K562 (cell line): ENCODE data around the gene CPNE6. TPM values are rescaled to one million over a fixed set of nuclear protein-coding genes. Genes with fewer than 3 reads are reported as not detected.

Source experiments
- ATAC-seq: fragments of 200-7000 bp; cut with Tn5 transposase; 3 replicates; pipeline ENCODE4 v1.9.1; 2020; ENCODE audit warnings: moderate library complexity
- BruUV-seq: library from RNA; stranded (reverse); fragments of 400-500 nt; replicated peaks from 2 replicates; lab custom pipeline; 2021; lab: Mats Ljungman, UMichigan
- CTCF ChIA-PET: fragments of 300-600 bp; formaldehyde crosslinking; extraction: SDS; loops from one replicate; lab custom pipeline; 2021; ENCODE audit warnings: low intra/inter-chr PET ratio; lab: Yijun Ruan, JAX
- POLR2A ChIA-PET: fragments of 300-600, 350-650 bp; sonication (Branson Sonifier 250); formaldehyde crosslinking; extraction: SDS; loops from one replicate; lab custom pipeline; 2021; ENCODE audit warnings: antibody characterized with exemption, inconsistent platforms; lab: Yijun Ruan, JAX
- DNase-seq, 4 experiments: peaks; one replicate each; pipeline versions ENCODE4 v3.0.0 to v3.0.0-alpha.2; 2011 to 2018; ENCODE audit warnings: low spot score in 3 of 4, mixed read lengths in 3 of 4; ENCODE audit errors: extremely low read depth in 1 of 4
- FAIRE-seq: peaks from 2 replicates; lab custom pipeline; 2011; peaks lifted over from hg19 to GRCh38; lab: Jason Lieb, UNC
- H2AFZ ChIP-seq: 2 replicates; pipeline ENCODE4 v1.6.0; 2011; ENCODE audit warnings: low read depth, low read length, control low read depth, inconsistent platforms
- H3K27ac ChIP-seq: fragments of 200-600 bp; 3 replicates; pipeline ENCODE4 v1.8.0; 2011; ENCODE audit warnings: low read depth, mild to moderate bottlenecking, control low read depth, inconsistent platforms, low read length, moderate library complexity, mixed read lengths; ENCODE audit errors: extremely low read depth
- H3K27me3 ChIP-seq, 2 experiments: fragments of 300-600 bp in 1 of 2; 2 replicates in 1 of 2; 3 replicates in 1 of 2; pipeline versions ENCODE4 v1.6.0 to v1.8.0; 2011; ENCODE audit warnings: inconsistent platforms in 2 of 2, low read length in 2 of 2, mild to moderate bottlenecking in 1 of 2, mixed read lengths in 1 of 2, moderate library complexity in 1 of 2; ENCODE audit not compliant: control insufficient read depth in 2 of 2, insufficient read depth in 2 of 2
- H3K36me3 ChIP-seq: fragments of 300-600 bp; 3 replicates; pipeline ENCODE4 v1.8.0; 2011; ENCODE audit warnings: mild to moderate bottlenecking, low read length, inconsistent platforms; ENCODE audit not compliant: control insufficient read depth, insufficient read depth
- H3K4me1 ChIP-seq, 2 experiments: fragments of 200-600 bp in 1 of 2; replicated peaks in 1 of 2; 2 replicates in 1 of 2; 3 replicates in 1 of 2; pipeline versions ENCODE4 v1.5.1 to v1.8.0; 2011; ENCODE audit warnings: inconsistent platforms in 2 of 2, low read length in 2 of 2, mild to moderate bottlenecking in 1 of 2, mixed read lengths in 1 of 2, moderate library complexity in 1 of 2; ENCODE audit not compliant: control insufficient read depth in 2 of 2, insufficient read depth in 2 of 2
- H3K4me2 ChIP-seq: 2 replicates; pipeline ENCODE4 v1.6.1; 2011; ENCODE audit warnings: low read length, control low read depth, inconsistent platforms, mixed read lengths; ENCODE audit not compliant: insufficient read depth
- H3K4me3 ChIP-seq: fragments of 200-600 bp; sonication (generic), shearing (Covaris generic); 2 replicates; pipeline ENCODE4 v1.5.1; 2016; ENCODE audit warnings: control low read depth, inconsistent platforms
- H3K79me2 ChIP-seq: fragments of 200-600 bp; 3 replicates; pipeline ENCODE4 v1.8.0; 2011; ENCODE audit warnings: low read length, inconsistent platforms; ENCODE audit not compliant: control insufficient read depth, insufficient read depth
- H3K9ac ChIP-seq, 2 experiments: 2 replicates each; pipeline versions ENCODE4 v1.6.0 to v1.6.1; 2011; ENCODE audit warnings: low read depth in 2 of 2, low read length in 2 of 2, control low read depth in 1 of 2, inconsistent platforms in 1 of 2, mild to moderate bottlenecking in 1 of 2, mixed read lengths in 1 of 2; ENCODE audit not compliant: insufficient read depth in 1 of 2
- H3K9me1 ChIP-seq: one replicate; pipeline ENCODE4 v1.6.0; 2011; ENCODE audit warnings: inconsistent platforms, mild to moderate bottlenecking, low read length, moderate library complexity; ENCODE audit not compliant: control insufficient read depth, insufficient read depth
- H3K9me3 ChIP-seq: replicated peaks from 2 replicates; pipeline ENCODE4 v1.5.1; 2011; ENCODE audit warnings: low read depth, low read length, inconsistent platforms; ENCODE audit not compliant: control insufficient read depth, insufficient read depth
- H4K20me1 ChIP-seq: replicated peaks from 2 replicates; pipeline ENCODE4 v1.6.1; 2011; ENCODE audit warnings: low read length, inconsistent platforms, mixed read lengths; ENCODE audit not compliant: control insufficient read depth, insufficient read depth
- ADNP ChIP-seq: fragments of 200-800 bp; sonication (Bioruptor generic); IDR thresholded peaks from 2 replicates; pipeline ENCODE4 v1.6.1; 2016; ENCODE audit warnings: missing genetic modification characterization, missing compliant biosample characterization
- FIP1L1 ChIP-seq: fragments of 200-400 bp; formaldehyde crosslinking; IDR thresholded peaks from 2 replicates; pipeline ENCODE4 v1.6.1; 2018; ENCODE audit warnings: mild to moderate bottlenecking, low read depth, low read length; ENCODE audit not compliant: poor library complexity, severe bottlenecking
- NR1H2 ChIP-seq: sonication (generic); formaldehyde crosslinking; IDR thresholded peaks from 2 replicates; pipeline ENCODE4 v1.4.0; 2020; ENCODE audit warnings: mild to moderate bottlenecking, missing genetic modification reagents
- SMC3 ChIP-seq: conservative IDR thresholded peaks from 2 replicates; pipeline ENCODE4 v1.6.1; 2011; ENCODE audit warnings: low read depth, low read length, improper control_type of control experiment; ENCODE audit not compliant: insufficient read depth
- STAT5A ChIP-seq: IDR thresholded peaks from 2 replicates; pipeline ENCODE4 v1.6.1; 2012; ENCODE audit warnings: low read length, inconsistent platforms, borderline replicate concordance
- ZNF217 ChIP-seq: sonication (generic); formaldehyde crosslinking; IDR thresholded peaks from 2 replicates; pipeline ENCODE4 v1.8.0; 2022; ENCODE audit warnings: mild to moderate bottlenecking, missing genetic modification reagents
- whole genome bisulfite sequencing: fragments of 100-300 bp; shearing (Covaris generic); methylation state at CpG from one replicate; pipeline ENCODE4 v1.1.6; 2016; ENCODE audit warnings: low coverage, mixed read lengths; ENCODE audit not compliant: insufficient coverage; ENCODE audit errors: missing lambda C conversion rate; 5-methylcytosine and 5-hydroxymethylcytosine counted together
- in situ Hi-C: fragments of 300-500 bp; cut with MboI; formaldehyde crosslinking; loops from 4 replicates; pipeline ENCODE4 v1.15.0; 2018; ENCODE audit warnings: inconsistent platforms, mixed read lengths
- intact Hi-C: fragments of 100-400 bp; cut with micrococcal nuclease; formaldehyde crosslinking; loops from 2 replicates; pipeline ENCODE4 v1.14.2; 2022
- polyA plus RNA-seq, 8 experiments: library from polyadenylated mRNA; depleted of rRNA in 4 of 8; stranded (reverse) in 5 of 8; unstranded in 3 of 8; fragments of >200 nt; fragmentation: Nextera tagmentation in 2 of 8; fragmentation: Illumina TruSeq in 1 of 8; extraction: Ambion mirVana in 2 of 8; extraction: Trizol in 1 of 8; gene quantifications; 2 replicates each; pipeline versions ENCODE4 v1.2.1 to v1.2.3, GENCODE V29; 2011 to 2014; ENCODE audit warnings: inconsistent platforms in 1 of 8, missing spikeins in 1 of 8
- total RNA-seq, 7 experiments: library from RNA; depleted of rRNA in 6 of 7; stranded (reverse); fragments of >200 nt in 6 of 7; fragmentation: Illumina TruSeq in 2 of 7; extraction: Trizol in 2 of 7; gene quantifications; 2 replicates each; pipeline versions ENCODE4 v1.2.1 to v1.2.3, GENCODE V29; 2011 to 2021; ENCODE audit warnings: low replicate concordance in 1 of 7
- TF ChIP-seq, protein P1 (sequence below): fragments of 450-650 bp; formaldehyde crosslinking; IDR thresholded peaks from 2 replicates; pipeline ENCODE4 v1.4.0; 2020; ENCODE audit warnings: mild to moderate bottlenecking, moderate library complexity
- TF ChIP-seq, protein P2 (sequence below): fragments of 250-450 bp; sonication (Bioruptor Pico); IDR thresholded peaks from 2 replicates; pipeline ENCODE4 v1.5.0; 2021

Gene CPNE6
- total and polyA plus RNA-seq, 9 of the 15 experiments (the other 6 are each of a cell fraction or from before 2014, with no cell fraction given): not detected

DNA sequence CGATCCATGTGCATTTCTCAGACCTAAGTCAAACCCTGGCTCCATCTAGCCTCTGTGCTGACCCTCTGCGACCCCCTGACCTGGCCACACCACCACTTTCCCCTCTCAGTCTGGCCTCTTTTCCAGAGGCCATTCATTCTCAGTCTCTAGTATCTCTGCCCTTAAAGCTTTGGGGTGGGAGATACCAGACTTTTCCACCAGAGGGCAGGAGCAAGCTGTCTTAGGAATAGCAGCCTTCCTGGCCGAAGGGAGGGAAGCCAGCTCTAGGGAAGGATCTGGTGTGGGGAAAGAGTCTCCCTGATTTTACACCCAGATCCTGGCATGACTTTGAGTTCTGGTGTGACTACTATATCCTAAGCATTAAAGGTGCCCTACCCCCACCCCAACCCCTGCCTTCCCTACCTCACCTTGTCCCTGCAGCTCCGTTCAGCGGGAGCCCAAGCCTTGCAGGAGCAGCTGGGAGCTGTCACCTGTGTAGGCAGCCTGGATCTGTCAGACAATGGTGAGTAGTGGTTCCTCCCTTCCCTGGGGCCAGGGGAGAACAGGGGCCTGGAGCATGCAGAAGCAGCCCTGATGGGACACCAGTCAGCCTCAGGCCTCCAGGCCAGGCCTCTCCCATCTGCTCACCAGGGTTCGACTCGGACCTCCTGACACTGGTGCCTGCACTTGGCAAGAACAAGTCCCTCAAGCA lies 13.0 kb upstream of the CPNE6 start (continued):
- TF ChIP-seq STAT5A: no peak
- peak; percentile 88 for TF ChIP-seq SMC3
- TF ChIP-seq, protein P1, sequence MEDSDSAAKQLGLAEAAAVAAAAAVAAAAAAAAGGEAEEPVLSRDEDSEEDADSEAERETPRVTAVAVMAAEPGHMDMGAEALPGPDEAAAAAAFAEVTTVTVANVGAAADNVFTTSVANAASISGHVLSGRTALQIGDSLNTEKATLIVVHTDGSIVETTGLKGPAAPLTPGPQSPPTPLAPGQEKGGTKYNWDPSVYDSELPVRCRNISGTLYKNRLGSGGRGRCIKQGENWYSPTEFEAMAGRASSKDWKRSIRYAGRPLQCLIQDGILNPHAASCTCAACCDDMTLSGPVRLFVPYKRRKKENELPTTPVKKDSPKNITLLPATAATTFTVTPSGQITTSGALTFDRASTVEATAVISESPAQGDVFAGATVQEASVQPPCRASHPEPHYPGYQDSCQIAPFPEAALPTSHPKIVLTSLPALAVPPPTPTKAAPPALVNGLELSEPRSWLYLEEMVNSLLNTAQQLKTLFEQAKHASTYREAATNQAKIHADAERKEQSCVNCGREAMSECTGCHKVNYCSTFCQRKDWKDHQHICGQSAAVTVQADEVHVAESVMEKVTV (CRISPR knock-in tag): peak; percentile 75

- H3K4me2 ChIP-seq: no peak overlapping the region
- DNase-seq (no peak), FAIRE-seq (no peak), ATAC-seq (0 out of 3 replicates have a peak, but pooled peaks have one; percentile 35)
- no peaks in the 10 kb centered on the region for H3K9me1 ChIP-seq
- H3K27ac ChIP-seq: no peak overlapping the region
- intact Hi-C loops (loop anchor here (1.0 kb wide), 3 partner anchors 31 to 238 kb away; no protein-coding TSS in a partner anchor), in situ Hi-C loops (loop anchor here (5.0 to 10.0 kb wide), 2 partner anchors 33 to 376 kb away; partner anchors contain the start of gene PCK2)
- no peak overlapping the region for H3K4me3 ChIP-seq
- ChIA-PET CTCF (interaction anchor here (1.1 to 1.6 kb wide), 4 partner anchors 31 to 50 kb away, joined by 3 to 10 read pairs (median 6); no protein-coding TSS in a partner anchor), POLR2A (interaction anchor here (1.0 to 3.6 kb wide), 2 partner anchors 11 to 49 kb away, joined by 5 to 12 read pairs; no protein-coding TSS in a partner anchor)
- H3K79me2 ChIP-seq: no peaks in the 10 kb centered on the region
- H2AFZ ChIP-seq: no peak overlapping the region
- no peaks in the 10 kb centered on the region for H3K9me3 ChIP-seq
- H3K27me3 ChIP-seq: peaks cover 0 to 17% of the 10 kb centered on the region in 2 experiments; a peak in 2 of 5 replicates
- WGBS: 38% methylated on average over 10 of the region's 10 CpGs
- H3K36me3 ChIP-seq: no peaks in the 10 kb centered on the region
- H3K4me1 ChIP-seq: peaks cover 0 to 6% of the 10 kb centered on the region in 2 experiments; a peak in 2 of 5 replicates
- TF ChIP-seq ADNP (tag): no peak
- TF ChIP-seq NR1H2 (CRISPR knock-in tag): no peak
- TF ChIP-seq, protein P2, sequence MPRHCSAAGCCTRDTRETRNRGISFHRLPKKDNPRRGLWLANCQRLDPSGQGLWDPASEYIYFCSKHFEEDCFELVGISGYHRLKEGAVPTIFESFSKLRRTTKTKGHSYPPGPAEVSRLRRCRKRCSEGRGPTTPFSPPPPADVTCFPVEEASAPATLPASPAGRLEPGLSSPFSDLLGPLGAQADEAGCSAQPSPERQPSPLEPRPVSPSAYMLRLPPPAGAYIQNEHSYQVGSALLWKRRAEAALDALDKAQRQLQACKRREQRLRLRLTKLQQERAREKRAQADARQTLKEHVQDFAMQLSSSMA: no peak
- TF ChIP-seq ZNF217: no peak
- TF ChIP-seq FIP1L1: no peak
- BruUV-seq: no TSS peak
- H3K9ac ChIP-seq: no peak overlapping the region
- no peaks in the 10 kb centered on the region; the same call in 1 of the 2 replicates for H4K20me1 ChIP-seq
Observed at GRCh38 chr14:24058951-24059475, 12.3 kb upstream of the CPNE6 start.
